Endothelial cell of umbilical vein (primary cell): Measurements from ENCODE around the gene CARD11. TPM values are rescaled to one million over a fixed set of nuclear protein-coding genes. Genes with fewer than 3 reads are reported as not detected.

Experiments
- BruUV-seq: library from RNA; stranded (reverse); fragments of 400-500 nt; replicated peaks from 2 replicates; lab custom pipeline; 2021; lab: Mats Ljungman, UMichigan
- CTCF ChIA-PET: fragments of 300-600, 350-600 bp; sonication (Branson Sonifier 250); formaldehyde crosslinking; loops from one replicate; lab custom pipeline; 2021; ENCODE audit warnings: antibody characterized with exemption, inconsistent platforms; lab: Charles Lee
- POLR2A ChIA-PET: fragments of 300-600, 350-600 bp; sonication (Branson Sonifier 250); formaldehyde crosslinking; loops from one replicate; lab custom pipeline; 2021; ENCODE audit warnings: antibody characterized with exemption, inconsistent platforms; lab: Charles Lee
- DNase-seq: peaks from one replicate; pipeline ENCODE4 v3.0.0-alpha.2; 2011; ENCODE audit warnings: low read depth, low spot score
- FAIRE-seq: peaks from 2 replicates; lab custom pipeline; 2011; peaks lifted over from hg19 to GRCh38; lab: Jason Lieb, UNC
- H2AFZ ChIP-seq: 2 replicates; pipeline ENCODE4 v1.6.0; 2012; ENCODE audit warnings: low read depth, low read length, control low read depth, inconsistent platforms
- H3K27ac ChIP-seq: 2 replicates; pipeline ENCODE4 v1.5.1; 2011; ENCODE audit warnings: low read depth, mild to moderate bottlenecking, control low read depth, low read length, moderate library complexity; ENCODE audit not compliant: insufficient read depth
- H3K27me3 ChIP-seq, 2 experiments: 2 replicates each; pipeline versions ENCODE4 v1.6.0 to v1.6.1; 2011; ENCODE audit warnings: low read length in 2 of 2, mixed read lengths in 1 of 2; ENCODE audit not compliant: control insufficient read depth in 2 of 2, insufficient read depth in 2 of 2
- H3K36me3 ChIP-seq, 2 experiments: 2 replicates in 1 of 2; 3 replicates in 1 of 2; pipeline ENCODE4 v1.5.1; 2011; ENCODE audit warnings: low read length in 2 of 2, mild to moderate bottlenecking in 1 of 2, moderate library complexity in 1 of 2; ENCODE audit not compliant: control insufficient read depth in 2 of 2, insufficient read depth in 2 of 2; ENCODE audit errors: extremely low read depth in 1 of 2
- H3K4me1 ChIP-seq: 3 replicates; pipeline ENCODE4 v1.5.1; 2011; ENCODE audit warnings: mild to moderate bottlenecking, low read length; ENCODE audit not compliant: control insufficient read depth, insufficient read depth; ENCODE audit errors: extremely low read depth
- H3K4me2 ChIP-seq: 2 replicates; pipeline ENCODE4 v1.6.1; 2011; ENCODE audit warnings: low read length, control low read depth, mixed read lengths; ENCODE audit not compliant: insufficient read depth
- H3K4me3 ChIP-seq, 3 experiments: fragments of 200-600 bp in 1 of 3; sonication (generic), shearing (Covaris generic) in 1 of 3; replicated peaks in 1 of 3; 2 replicates each; pipeline ENCODE4 v1.5.1; 2011 to 2016; ENCODE audit warnings: control low read depth in 3 of 3, low read length in 3 of 3, mild to moderate bottlenecking in 2 of 3, inconsistent platforms in 1 of 3, low read depth in 1 of 3, moderate library complexity in 1 of 3; ENCODE audit not compliant: insufficient read depth in 1 of 3
- H3K79me2 ChIP-seq: 2 replicates; pipeline ENCODE4 v1.6.0; 2012; ENCODE audit warnings: low read length, inconsistent platforms; ENCODE audit not compliant: control insufficient read depth, insufficient read depth
- H3K9ac ChIP-seq: replicated peaks from 2 replicates; pipeline ENCODE3; 2011; ENCODE audit warnings: low read length, control low read depth; ENCODE audit not compliant: insufficient read depth; ENCODE audit errors: extremely low read depth
- H3K9me1 ChIP-seq: replicated peaks from 3 replicates; pipeline ENCODE4 v1.6.0; 2011; ENCODE audit warnings: mild to moderate bottlenecking, low read length; ENCODE audit not compliant: control insufficient read depth, insufficient read depth; ENCODE audit errors: extremely low read depth
- H3K9me3 ChIP-seq: replicated peaks from 2 replicates; pipeline ENCODE4 v1.5.1; 2012; ENCODE audit warnings: low read length, inconsistent platforms; ENCODE audit not compliant: control insufficient read depth, insufficient read depth
- H4K20me1 ChIP-seq: replicated peaks from 2 replicates; pipeline ENCODE3; 2011; ENCODE audit warnings: mild to moderate bottlenecking, low read length; ENCODE audit not compliant: control insufficient read depth, insufficient read depth; ENCODE audit errors: extremely low read depth
- CTCF ChIP-seq, 2 donors: IDR thresholded peaks; 1 replicate in 1 of 2; 2 replicates in 1 of 2; pipeline ENCODE4 v1.5.1; 2011; ENCODE audit warnings: low read length in 2 of 2, mild to moderate bottlenecking in 2 of 2, moderate library complexity in 2 of 2, control low read depth in 1 of 2, inconsistent platforms in 1 of 2, low read depth in 1 of 2; ENCODE audit not compliant: insufficient read depth in 1 of 2; ENCODE audit errors: extremely low read depth in 1 of 2
- EZH2 ChIP-seq: IDR thresholded peaks from 2 replicates; pipeline ENCODE4 v1.6.1; 2012; ENCODE audit warnings: borderline replicate concordance, low read depth, mild to moderate bottlenecking, moderate library complexity, low read length, inconsistent platforms; ENCODE audit not compliant: severe bottlenecking
- FOS ChIP-seq: IDR thresholded peaks from 2 replicates; pipeline ENCODE4 v1.6.1; 2011; ENCODE audit warnings: mild to moderate bottlenecking, low read length, moderate library complexity, borderline replicate concordance; ENCODE audit not compliant: insufficient read depth
- GATA2 ChIP-seq: IDR thresholded peaks from 2 replicates; pipeline ENCODE4 v1.7.0; 2011; ENCODE audit warnings: low read depth, mild to moderate bottlenecking, moderate library complexity, mixed read lengths, low read length; ENCODE audit not compliant: insufficient read length, insufficient read depth
- JUN ChIP-seq: IDR thresholded peaks from 2 replicates; pipeline ENCODE4 v1.6.1; 2011; ENCODE audit warnings: borderline replicate concordance, low read depth; ENCODE audit not compliant: insufficient read length, insufficient read depth
- MAX ChIP-seq: IDR thresholded peaks from 2 replicates; pipeline ENCODE4 v1.6.1; 2011; ENCODE audit not compliant: insufficient read depth, insufficient read length
- MYC ChIP-seq: IDR thresholded peaks from one replicate; pipeline ENCODE4 v1.6.1; 2011; ENCODE audit warnings: mild to moderate bottlenecking, low read depth, low read length
- POLR2A ChIP-seq: IDR thresholded peaks from 2 replicates; pipeline ENCODE4 v1.6.1; 2012; ENCODE audit warnings: low read depth, mild to moderate bottlenecking, control low read depth, low read length
- POLR2AphosphoS5 ChIP-seq: IDR thresholded peaks from 2 replicates; pipeline ENCODE4 v1.6.1; 2012; ENCODE audit warnings: low read depth, mild to moderate bottlenecking, control low read depth, low read length, moderate library complexity; ENCODE audit not compliant: insufficient read depth
- dilution Hi-C: fragments of 300-500 bp; cut with MboI; formaldehyde crosslinking; loops from one replicate; pipeline ENCODE4 v1.15.0; 2019; ENCODE audit warnings: low sequenced_read_pairs; ENCODE audit not compliant: extremely low pct_ligation_motif_present
- intact Hi-C: fragments of 100-400 bp; cut with micrococcal nuclease; formaldehyde crosslinking; loops from one replicate; pipeline ENCODE4 v1.10.0; 2022
- polyA plus RNA-seq, 4 experiments: library from polyadenylated mRNA; depleted of rRNA in 3 of 4; stranded (reverse) in 3 of 4; unstranded in 1 of 4; fragments of >200 nt; gene quantifications; 2 replicates each; pipeline versions ENCODE4 v1.2.1 to v1.2.3, GENCODE V29; 2011 to 2012; ENCODE audit warnings: missing spikeins in 1 of 4
- total RNA-seq: library from RNA; stranded (reverse); gene quantifications from 2 replicates; pipeline ENCODE4 v1.2.3, GENCODE V29; 2021

Gene CARD11
- total and polyA plus RNA-seq, 2 donors (not counting 3 experiments of a cell fraction or from before 2014, with no cell fraction given) = 20.4 to 41.8 TPM

DNA sequence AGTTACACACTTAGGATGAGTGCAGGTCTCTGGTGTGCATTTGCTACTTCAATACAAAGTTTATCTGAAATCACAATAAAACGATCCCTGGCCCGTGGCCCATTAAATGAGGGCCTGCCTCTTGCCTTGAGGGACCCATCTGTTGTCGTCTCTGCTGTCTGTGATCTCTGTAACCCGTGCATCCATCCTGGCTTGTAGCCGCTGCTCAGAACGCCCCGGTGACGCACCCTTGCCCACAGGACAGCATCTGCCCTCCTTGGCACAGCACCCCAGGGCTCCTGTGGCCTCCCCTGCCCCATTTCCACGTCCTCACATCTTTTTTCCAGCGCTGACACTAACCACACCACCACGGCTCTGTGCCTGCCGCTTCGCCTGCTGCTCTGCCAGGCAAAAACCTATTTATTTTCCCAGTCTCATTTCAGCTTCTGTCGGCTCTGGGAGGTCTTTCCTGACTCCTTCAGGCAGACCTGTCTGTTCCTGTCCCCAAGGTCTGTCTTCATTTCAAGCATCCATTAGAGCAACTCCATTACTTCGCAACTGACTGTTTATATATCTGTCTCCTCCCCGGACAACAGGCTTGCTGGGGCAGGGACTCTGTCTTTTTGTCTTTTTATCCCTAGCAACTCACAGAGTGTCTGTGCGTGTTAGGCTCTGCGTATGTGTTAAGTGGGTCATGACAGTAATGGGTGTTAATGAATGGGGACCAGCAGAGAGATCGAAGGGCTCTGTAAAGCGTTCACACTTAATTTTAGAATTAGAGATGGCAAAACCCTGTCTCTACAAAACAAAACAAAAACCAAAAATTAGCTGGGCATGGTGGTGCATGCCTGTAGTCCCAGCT lies 16.4 kb downstream of the CARD11 start:
- Histone ChIP-seq H3K4me1 (peaks cover 22% of the 10 kb centered on the region), H3K4me2 (no peak overlapping the region), H2AFZ (peak overlapping the region; percentile 40), H3K9me3 (no peaks in the 10 kb centered on the region), H3K36me3 (no peaks in the 10 kb centered on the region), H3K4me3 (no peak overlapping the region), H3K9me1 (no peaks in the 10 kb centered on the region), H3K79me2 (peaks cover 15% of the 10 kb centered on the region), H3K27me3 (no peaks in the 10 kb centered on the region), H3K9ac (peak overlapping the region; percentile 15), H4K20me1 (no peaks in the 10 kb centered on the region), H3K27ac (peak overlapping the region; percentile 80)
- TF ChIP-seq FOS = no peak
- no peak for TF ChIP-seq MYC
- TF ChIP-seq MAX = no peak
- no peak for TF ChIP-seq EZH2
- TF ChIP-seq POLR2A = no peak
- FAIRE-seq = no peak
- dilution Hi-C loops (no loop called here), intact Hi-C loops (no loop called here)
- ChIA-PET POLR2A (no interaction called here), CTCF (interaction anchor here (0.6 to 1.6 kb wide), 3 partner anchors 10 to 92 kb away, joined by 3 to 5 read pairs (median 3); no protein-coding TSS in a partner anchor)
- no peak for DNase-seq
- no TSS peak for BruUV-seq

GRCh38 chr7:3025616-3026015 lies 18.1 kb downstream of the CARD11 start:
- no TSS peak for BruUV-seq
- H3K27ac ChIP-seq = no peak overlapping the region
- DNase-seq = no peak
- peaks cover 17% of the 10 kb centered on the region for H3K79me2 ChIP-seq
- no peaks in the 10 kb centered on the region for H3K9me1 ChIP-seq
- CTCF ChIA-PET = no interaction called here
- POLR2A ChIA-PET = no interaction called here
- H3K36me3 ChIP-seq = no peaks in the 10 kb centered on the region
- H3K27me3 ChIP-seq = no peaks in the 10 kb centered on the region
- H4K20me1 ChIP-seq = no peaks in the 10 kb centered on the region
- H2AFZ ChIP-seq = no peak overlapping the region
- H3K4me2 ChIP-seq = no peak overlapping the region
- intact Hi-C loops = no loop called here
- H3K4me1 ChIP-seq = peaks cover 22% of the 10 kb centered on the region
- dilution Hi-C loops = no loop called here
- H3K9me3 ChIP-seq = no peaks in the 10 kb centered on the region
- TF ChIP-seq POLR2AphosphoS5 = no peak
- TF ChIP-seq FOS = no peak
- TF ChIP-seq EZH2 = no peak
- no peak for TF ChIP-seq POLR2A
- no peak for TF ChIP-seq JUN
- no peak for TF ChIP-seq GATA2
- no peak for TF ChIP-seq CTCF (IDR thresholded peaks at IDR 0.05; ENCODE audit: extremely low read depth in 1 of 2, insufficient read depth in 1 of 2, low read depth in 1 of 2, low read length in 2 of 2)
- TF ChIP-seq MYC = no peak
- no peak for TF ChIP-seq MAX
- no peak overlapping the region for H3K4me3 ChIP-seq
- no peak overlapping the region for H3K9ac ChIP-seq
- no peak for FAIRE-seq
